WERI-Rb-1 (cell line): ENCODE data around the gene STAT4.

Source experiments
- DNase-seq: peaks from one replicate; pipeline ENCODE4 v3.0.0-alpha.2; 2020
- H3K27ac ChIP-seq: fragments of 250-450 bp; sonication (Bioruptor Pico); 2 replicates; pipeline ENCODE4 v1.5.1; 2020; ENCODE audit warnings: mild to moderate bottlenecking, moderate library complexity
- H3K27me3 ChIP-seq: fragments of 250-450 bp; sonication (Bioruptor Pico); 2 replicates; pipeline ENCODE4 v1.5.1; 2021; ENCODE audit warnings: mild to moderate bottlenecking, low read depth, moderate library complexity; ENCODE audit not compliant: insufficient read depth, severe bottlenecking
- H3K36me3 ChIP-seq: fragments of 250-450 bp; sonication (Bioruptor Pico); 2 replicates; pipeline ENCODE4 v1.5.1; 2020; ENCODE audit warnings: mild to moderate bottlenecking, moderate library complexity
- H3K4me3 ChIP-seq: 2 replicates; pipeline ENCODE4 v1.5.1; 2011; ENCODE audit warnings: low read depth, mild to moderate bottlenecking, control low read depth, low read length
- H3K9me3 ChIP-seq: fragments of 250-450 bp; sonication (Bioruptor Pico); 2 replicates; pipeline ENCODE4 v1.5.1; 2021; ENCODE audit warnings: mild to moderate bottlenecking, moderate library complexity; ENCODE audit not compliant: severe bottlenecking
- TF ChIP-seq, protein P1 (sequence below): IDR thresholded peaks from 2 replicates; pipeline ENCODE4 v1.5.1; 2011; ENCODE audit warnings: low read depth, mild to moderate bottlenecking, control low read depth, inconsistent platforms, low read length

STAT4 gene

DNA sequence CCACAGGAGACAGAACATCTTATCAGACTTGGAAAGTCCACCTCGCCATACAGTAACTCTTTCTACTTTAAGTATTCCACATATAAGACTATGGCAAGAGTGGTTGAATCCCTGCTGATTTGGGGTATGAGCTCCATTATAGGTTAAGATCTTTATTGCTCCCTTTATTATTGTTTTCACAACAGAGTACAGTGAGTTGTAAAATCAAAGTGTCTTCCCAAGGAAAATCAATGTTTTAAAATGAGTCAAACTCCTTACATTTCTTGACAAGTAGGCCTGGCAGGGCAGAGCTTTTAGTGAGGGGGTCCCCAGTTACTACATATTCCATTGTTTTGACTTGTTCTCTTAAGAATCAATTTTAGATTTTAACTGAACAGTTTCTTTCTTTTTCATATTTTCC is 87.2 kb downstream of the STAT4 start:
- no peak overlapping the region for H3K4me3 ChIP-seq
- H3K27me3 ChIP-seq, result no peaks in the 10 kb centered on the region
- H3K27ac ChIP-seq, result no peak overlapping the region
- DNase-seq, result no peak
- H3K36me3 ChIP-seq, result no peaks in the 10 kb centered on the region
- no peaks in the 10 kb centered on the region for H3K9me3 ChIP-seq
- TF ChIP-seq, protein P1, sequence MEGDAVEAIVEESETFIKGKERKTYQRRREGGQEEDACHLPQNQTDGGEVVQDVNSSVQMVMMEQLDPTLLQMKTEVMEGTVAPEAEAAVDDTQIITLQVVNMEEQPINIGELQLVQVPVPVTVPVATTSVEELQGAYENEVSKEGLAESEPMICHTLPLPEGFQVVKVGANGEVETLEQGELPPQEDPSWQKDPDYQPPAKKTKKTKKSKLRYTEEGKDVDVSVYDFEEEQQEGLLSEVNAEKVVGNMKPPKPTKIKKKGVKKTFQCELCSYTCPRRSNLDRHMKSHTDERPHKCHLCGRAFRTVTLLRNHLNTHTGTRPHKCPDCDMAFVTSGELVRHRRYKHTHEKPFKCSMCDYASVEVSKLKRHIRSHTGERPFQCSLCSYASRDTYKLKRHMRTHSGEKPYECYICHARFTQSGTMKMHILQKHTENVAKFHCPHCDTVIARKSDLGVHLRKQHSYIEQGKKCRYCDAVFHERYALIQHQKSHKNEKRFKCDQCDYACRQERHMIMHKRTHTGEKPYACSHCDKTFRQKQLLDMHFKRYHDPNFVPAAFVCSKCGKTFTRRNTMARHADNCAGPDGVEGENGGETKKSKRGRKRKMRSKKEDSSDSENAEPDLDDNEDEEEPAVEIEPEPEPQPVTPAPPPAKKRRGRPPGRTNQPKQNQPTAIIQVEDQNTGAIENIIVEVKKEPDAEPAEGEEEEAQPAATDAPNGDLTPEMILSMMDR, result no peak

DNA sequence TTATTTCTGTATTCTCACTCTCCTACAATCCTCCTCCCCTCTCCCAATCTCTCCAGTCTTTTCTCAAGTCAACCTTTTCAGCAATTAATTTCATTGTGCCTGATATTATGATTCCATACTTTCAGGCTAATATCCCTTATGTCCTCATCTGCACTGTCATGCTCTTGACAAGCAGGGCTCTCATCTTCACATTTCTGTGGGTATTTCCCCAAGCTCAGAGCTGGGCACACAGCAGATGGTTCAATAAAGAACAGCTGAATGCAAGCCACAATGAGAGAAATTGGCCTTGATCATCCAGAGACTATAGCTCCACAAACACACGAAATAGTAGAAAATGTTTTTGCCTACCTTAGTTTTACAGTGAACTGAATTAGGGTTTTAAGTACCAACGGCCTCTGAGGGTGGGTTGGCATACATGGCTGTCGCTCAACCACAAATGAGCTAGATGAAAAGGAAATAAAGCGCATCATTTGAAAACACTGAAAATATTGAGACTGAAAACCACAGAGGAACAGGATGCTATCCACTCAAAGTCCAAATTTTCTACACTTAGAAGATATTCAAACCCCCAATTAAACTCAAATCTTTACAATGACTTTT is 89.3 kb downstream of the STAT4 start:
- H3K4me3 ChIP-seq, result no peak overlapping the region
- no peaks in the 10 kb centered on the region for H3K27me3 ChIP-seq
- no peak for DNase-seq

DNA sequence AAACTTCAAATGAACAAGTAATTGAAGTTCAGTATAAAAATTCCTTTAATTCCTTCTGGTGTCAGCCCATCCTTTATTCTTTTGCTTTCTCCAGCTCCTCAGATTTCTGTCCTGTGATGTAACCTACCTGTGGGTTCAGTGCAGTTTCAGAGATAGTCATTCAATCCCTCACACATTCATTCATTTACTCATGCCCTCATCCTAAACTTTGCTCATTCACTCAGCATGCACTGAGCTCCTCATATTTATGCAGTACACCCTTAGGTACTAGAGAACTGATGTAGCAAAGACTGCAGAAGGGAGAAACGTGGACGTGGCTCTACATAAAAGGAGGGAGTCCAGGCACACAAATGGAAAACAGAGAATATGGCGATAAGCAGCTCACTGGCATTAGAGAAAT is 91.5 kb downstream of the STAT4 start:
- TF ChIP-seq, protein P1, result no peak
- Histone ChIP-seq H3K9me3 (no peaks in the 10 kb centered on the region), H3K36me3 (no peaks in the 10 kb centered on the region), H3K27ac (no peak overlapping the region), H3K4me3 (no peak overlapping the region), H3K27me3 (no peaks in the 10 kb centered on the region)
- DNase-seq, result no peak

More for the DNA sequence above, 89.3 kb downstream of the STAT4 start:
- Histone ChIP-seq H3K27ac (no peak overlapping the region), H3K9me3 (no peaks in the 10 kb centered on the region), H3K36me3 (no peaks in the 10 kb centered on the region)
- TF ChIP-seq, protein P1, result no peak

DNA sequence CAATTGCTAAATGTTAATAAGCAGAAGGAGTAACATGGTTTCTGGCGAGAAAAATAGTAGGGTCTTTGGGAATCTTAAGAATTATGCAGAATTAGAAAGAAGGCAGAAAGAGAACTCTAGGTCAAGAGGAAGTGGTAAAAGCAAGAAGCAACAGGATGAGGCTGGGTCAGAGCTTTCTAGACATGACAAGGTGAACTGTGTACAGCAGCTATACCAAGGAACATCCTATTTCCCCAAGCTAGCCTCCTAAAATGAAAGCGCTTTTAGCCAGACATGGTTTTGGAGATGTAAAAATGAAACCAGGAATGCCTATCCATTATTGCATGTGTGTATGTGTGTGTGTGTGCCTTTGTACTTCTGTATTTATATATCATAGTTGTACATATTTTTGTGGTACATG is 94.6 kb downstream of the STAT4 start:
- Histone ChIP-seq H3K27ac (no peak overlapping the region), H3K4me3 (no peak overlapping the region), H3K36me3 (no peaks in the 10 kb centered on the region), H3K27me3 (no peaks in the 10 kb centered on the region), H3K9me3 (no peaks in the 10 kb centered on the region)
- TF ChIP-seq, protein P1, result no peak
- no peak for DNase-seq

DNA sequence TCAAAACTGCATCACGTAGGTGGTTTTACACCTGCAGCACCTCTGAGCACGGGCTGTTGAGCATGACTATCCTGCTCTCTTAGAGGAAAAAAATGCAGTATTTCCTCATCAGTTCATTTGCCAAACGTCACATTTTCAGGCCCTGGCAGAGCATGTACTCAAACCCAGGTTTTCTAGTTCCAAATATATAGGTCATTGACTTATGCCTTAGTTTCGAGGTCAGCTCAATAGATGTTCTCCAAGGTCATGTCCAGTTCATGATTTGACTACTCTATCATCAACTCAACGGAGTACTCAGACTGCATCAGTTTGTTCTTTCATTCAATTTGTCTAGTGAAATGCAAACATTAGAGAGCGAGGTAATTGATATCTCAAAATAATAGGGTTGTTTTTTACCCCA is 97.5 kb downstream of the STAT4 start:
- H3K27ac ChIP-seq, result no peak overlapping the region
- H3K4me3 ChIP-seq, result no peak overlapping the region
- H3K27me3 ChIP-seq, result no peaks in the 10 kb centered on the region
- DNase-seq, result no peak
- no peaks in the 10 kb centered on the region for H3K9me3 ChIP-seq
- no peaks in the 10 kb centered on the region for H3K36me3 ChIP-seq
- TF ChIP-seq, protein P1, result no peak
